Natural killer cell treated with Interleukin-12 subunit alpha and Interleukin-12 subunit beta and Interleukin-15 and Interleukin-18, amount 100 ng/mL, for 72 hours (primary cell): ENCODE data around the gene FMC1. TPM values are rescaled to one million over a fixed set of nuclear protein-coding genes. Genes with fewer than 3 reads are reported as not detected.

Experiments
- ATAC-seq, 2 donors: fragments of 150-1000 bp; cut with Tn5 transposase in 1 of 2; sonication (Bioruptor Pico), chemical (Tn5 transposase) in 1 of 2; 2 replicates each; pipeline ENCODE4 v1.10.0; 2021
- DNase-seq: peaks from one replicate; pipeline ENCODE4 v3.0.0; 2022; ENCODE audit warnings: low spot score
- H3K27ac Mint-ChIP-seq, 2 donors: 1 replicate in 1 of 2; 2 replicates in 1 of 2; pipeline ENCODE4 v1.8.0; 2022; ENCODE audit warnings: mixed read lengths in 2 of 2, mild to moderate bottlenecking in 1 of 2, moderate library complexity in 1 of 2
- H3K27me3 Mint-ChIP-seq, 2 donors: 1 replicate in 1 of 2; 2 replicates in 1 of 2; pipeline ENCODE4 v1.8.0; 2022; ENCODE audit warnings: mixed read lengths in 2 of 2
- H3K36me3 Mint-ChIP-seq: one replicate; pipeline ENCODE4 v1.8.0; 2022; ENCODE audit warnings: mixed read lengths
- H3K4me1 Mint-ChIP-seq, 2 donors: 1 replicate in 1 of 2; 2 replicates in 1 of 2; pipeline ENCODE4 v1.8.0; 2022; ENCODE audit warnings: low read depth in 2 of 2, mixed read lengths in 2 of 2, mild to moderate bottlenecking in 1 of 2
- H3K4me3 Mint-ChIP-seq: one replicate; pipeline ENCODE4 v1.8.0; 2022; ENCODE audit warnings: mixed read lengths
- H3K9me3 Mint-ChIP-seq: 2 replicates; pipeline ENCODE4 v1.8.0; 2022; ENCODE audit warnings: mixed read lengths
- total RNA-seq, 2 donors: library from RNA; stranded (reverse); gene quantifications; one replicate each; pipeline ENCODE4 v1.2.3, GENCODE V29; 2022

FMC1 gene
- total RNA-seq, 2 donors from 2014 or later, result 4.4 to 7.8 TPM

GRCh38 chr7:139370943-139371313 is 29.8 kb downstream of the FMC1 start:
- DNase-seq, result no peak
- H3K27ac Mint-ChIP-seq, result no peak overlapping the region
- ATAC-seq, result no peak
- H3K4me1 Mint-ChIP-seq, result peaks cover 36 to 40% of the 10 kb centered on the region in 2 donors
- H3K9me3 Mint-ChIP-seq, result no peaks in the 10 kb centered on the region
- H3K36me3 Mint-ChIP-seq, result peaks cover 4% of the 10 kb centered on the region
- no peaks in the 10 kb centered on the region for H3K27me3 Mint-ChIP-seq
- no peak overlapping the region for H3K4me3 Mint-ChIP-seq

GRCh38 chr7:139374246-139374645 is 33.1 kb downstream of the FMC1 start:
- Mint-ChIP-seq H3K4me3 (no peak overlapping the region), H3K27ac (peak overlapping the region in 1 of 2 donors; percentile 31), H3K27me3 (no peaks in the 10 kb centered on the region), H3K9me3 (no peaks in the 10 kb centered on the region), H3K36me3 (peaks cover 6% of the 10 kb centered on the region), H3K4me1 (peaks cover 27 to 32% of the 10 kb centered on the region in 2 donors)
- ATAC-seq, result no peak
- no peak for DNase-seq

GRCh38 chr7:139382439-139382838 is 41.3 kb downstream of the FMC1 start:
- Mint-ChIP-seq H3K4me3 (no peak overlapping the region), H3K9me3 (no peaks in the 10 kb centered on the region), H3K36me3 (peaks cover 4% of the 10 kb centered on the region), H3K4me1 (no peaks in the 10 kb centered on the region), H3K27me3 (no peaks in the 10 kb centered on the region), H3K27ac (no peak overlapping the region)
- DNase-seq (no peak), ATAC-seq (no peak)

GRCh38 chr7:139384611-139385010 is 43.5 kb downstream of the FMC1 start:
- H3K36me3 Mint-ChIP-seq, result peaks cover 18% of the 10 kb centered on the region
- no peaks in the 10 kb centered on the region for H3K27me3 Mint-ChIP-seq

GRCh38 chr7:139387594-139387993 is 46.5 kb downstream of the FMC1 start:
- ATAC-seq, result no peak
- H3K36me3 Mint-ChIP-seq, result peaks cover 14% of the 10 kb centered on the region

More at GRCh38 chr7:139384611-139385010, 43.5 kb downstream of the FMC1 start:
- ATAC-seq, result no peak
- Mint-ChIP-seq H3K4me1 (peaks cover 10 to 13% of the 10 kb centered on the region in 2 donors), H3K9me3 (no peaks in the 10 kb centered on the region), H3K4me3 (no peak overlapping the region), H3K27ac (no peak overlapping the region)
- no peak for DNase-seq

GRCh38 chr7:139389091-139389490 is 48.0 kb downstream of the FMC1 start:
- Mint-ChIP-seq H3K27ac (no peak overlapping the region), H3K4me1 (peaks cover 16 to 20% of the 10 kb centered on the region in 2 donors), H3K4me3 (no peak overlapping the region), H3K36me3 (peaks cover 14% of the 10 kb centered on the region), H3K27me3 (no peaks in the 10 kb centered on the region), H3K9me3 (no peaks in the 10 kb centered on the region)
- ATAC-seq (no peak), DNase-seq (no peak)

More at GRCh38 chr7:139387594-139387993, 46.5 kb downstream of the FMC1 start:
- Mint-ChIP-seq H3K4me3 (no peak overlapping the region), H3K27ac (peak overlapping the region; percentile 14 to 23), H3K9me3 (no peaks in the 10 kb centered on the region), H3K27me3 (no peaks in the 10 kb centered on the region), H3K4me1 (peaks cover 10 to 13% of the 10 kb centered on the region in 2 donors)
- DNase-seq, result no peak

- ATAC-seq, result no peak
- Mint-ChIP-seq H3K36me3 (peaks cover 14% of the 10 kb centered on the region), H3K27me3 (no peaks in the 10 kb centered on the region), H3K27ac (no peak overlapping the region), H3K9me3 (no peaks in the 10 kb centered on the region), H3K4me3 (no peak overlapping the region), H3K4me1 (peaks cover 22 to 27% of the 10 kb centered on the region in 2 donors)
- DNase-seq, result no peak
These were observed 48.6 kb downstream of the FMC1 start for GRCh38 chr7:139389774-139390173.

- peaks cover 11% of the 10 kb centered on the region for H3K36me3 Mint-ChIP-seq
- H3K4me3 Mint-ChIP-seq, result no peak overlapping the region
- DNase-seq (no peak), ATAC-seq (no peak)
- peak overlapping the region in 1 of 2 donors; percentile 17 for H3K27ac Mint-ChIP-seq
- H3K27me3 Mint-ChIP-seq, result no peaks in the 10 kb centered on the region
- no peaks in the 10 kb centered on the region for H3K9me3 Mint-ChIP-seq
- peaks cover 21 to 24% of the 10 kb centered on the region in 2 donors for H3K4me1 Mint-ChIP-seq
These were observed 52.6 kb downstream of the FMC1 start for GRCh38 chr7:139393621-139394211.

- no peak for DNase-seq
- Mint-ChIP-seq H3K27me3 (no peaks in the 10 kb centered on the region), H3K36me3 (peaks cover 6% of the 10 kb centered on the region), H3K4me1 (peaks cover 16 to 18% of the 10 kb centered on the region in 2 donors), H3K27ac (peak overlapping the region; percentile 5 to 17), H3K9me3 (no peaks in the 10 kb centered on the region), H3K4me3 (no peak overlapping the region)
- no peak for ATAC-seq
These were observed 53.4 kb downstream of the FMC1 start for GRCh38 chr7:139394540-139394939.

Other genes starting within 250 kb of the FMC1 start
- gene ZC3HAV1, start 231.6 kb upstream of the FMC1 start, total RNA-seq, result 100 to 1,000 TPM in 1 of 2 donors, 10 to 100 TPM in 1; 88.2 to 104 TPM
- gene UBN2, start 110.1 kb upstream of the FMC1 start, total RNA-seq, result 10 to 100 TPM; 14.7 to 17.9 TPM
- 100 to 1,000 TPM; 115 to 176 TPM for gene LUC7L2, start 18.6 kb downstream of the FMC1 start, total RNA-seq
- not detected for gene KLRG2, start 142.3 kb downstream of the FMC1 start, total RNA-seq
- gene CLEC2L, start 182.3 kb downstream of the FMC1 start, total RNA-seq, result not detected